ENCODE data around the gene MBNL1. TPM values are rescaled to one million over a fixed set of nuclear protein-coding genes. Genes with fewer than 3 reads are reported as not detected.

The MBNL1 gene
- total and polyA plus RNA-seq, 2 of the 4 experiments (the other 2 are of a cell fraction): 127 to 664 TPM

DNA sequence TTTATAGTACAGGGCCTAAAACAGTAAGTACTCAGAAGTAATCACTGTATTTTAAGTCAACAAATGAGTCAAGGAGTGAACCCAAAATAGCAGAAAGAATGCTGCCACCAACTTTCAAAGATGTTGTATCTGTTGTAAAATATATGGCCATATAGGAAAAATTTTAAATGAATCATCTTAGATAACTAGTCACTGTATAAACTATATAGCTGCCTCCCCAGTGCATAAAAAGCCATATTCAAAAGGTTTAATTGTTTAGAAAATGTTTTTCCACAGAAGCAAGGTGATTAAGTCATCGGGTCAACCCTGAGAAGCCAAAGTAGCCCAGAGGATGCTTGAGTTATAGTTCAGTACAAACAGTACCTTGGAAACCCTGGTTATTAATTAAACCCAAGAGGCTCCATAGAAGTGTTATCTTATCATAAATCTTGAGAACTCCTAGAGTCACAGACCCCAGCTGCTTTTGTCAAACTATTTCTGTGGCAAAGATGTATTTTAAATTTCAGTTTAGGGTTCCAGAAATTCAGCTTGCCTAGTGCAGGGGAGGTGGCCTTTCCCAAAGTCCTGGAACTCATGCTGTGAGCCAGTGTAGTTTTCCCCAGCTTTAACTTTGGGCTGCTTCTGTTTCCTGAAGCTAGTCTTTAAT lies 39.2 kb downstream of the MBNL1 start:
- TF ChIP-seq FOS (IDR thresholded peaks at IDR 0.05; ENCODE audit: low read depth, low read length): 0 out of 2 replicates have a peak, but pooled peaks have one; percentile 26
- TF ChIP-seq CTCF (conservative IDR thresholded peaks at IDR 0.05; ENCODE audit: low read depth, low read length): no peak
- peaks cover 9% of the 10 kb centered on the region; the same call in 1 of the 2 replicates for H3K9me1 ChIP-seq (ENCODE audit: insufficient read depth, low read length)
- peak overlapping the region in 1 of 2 experiments; percentile 18; a peak in 1 of 4 replicates for H4K8ac ChIP-seq (ENCODE audit: low read depth in 2 of 2, low read length in 2 of 2)
- no peak overlapping the region for H2AFZ ChIP-seq (replicated peaks; ENCODE audit: low read length, poor library complexity)
- H4K20me1 ChIP-seq (ENCODE audit: insufficient read depth, low read length): peaks cover 27% of the 10 kb centered on the region
- H2BK5ac ChIP-seq (ENCODE audit: low read depth, low read length, poor library complexity, severe bottlenecking): peak overlapping the region; percentile 72
- dilution Hi-C loops (cut with HindIII; ENCODE audit: low sequenced_read_pairs, unreplicated experiment): no loop called here
- ATAC-seq (ENCODE audit: low read depth): peak; percentile 30
- peak; percentile 66 for DNase-seq
- no peak overlapping the region for H3K4me3 ChIP-seq (ENCODE audit: insufficient read depth, low read depth, low read length)
- H3K18ac ChIP-seq (ENCODE audit: low read depth, low read length): peak overlapping the region; percentile 33; the same call in 1 of the 2 replicates
- ChIA-PET CTCF (no interaction called here), POLR2A (ENCODE audit: unreplicated experiment) (no interaction called here)
- peak overlapping the region; percentile 73 for H3K14ac ChIP-seq (replicated peaks; ENCODE audit: low read depth, low read length)
- H2BK15ac ChIP-seq (ENCODE audit: low read depth, low read length): no peak overlapping the region
- no peak overlapping the region; the same call in 1 of the 2 replicates for H3K27ac ChIP-seq (ENCODE audit: insufficient read depth, low read length)
- no peaks in the 10 kb centered on the region for H3K27me3 ChIP-seq (ENCODE audit: control insufficient read depth, insufficient read depth, low read length)
- peaks cover 11 to 49% of the 10 kb centered on the region in 2 experiments; a peak in 2 of 4 replicates for H3K79me1 ChIP-seq (ENCODE audit: low read depth in 1 of 2, low read length in 2 of 2)
- H2AK5ac ChIP-seq (ENCODE audit: low read depth, low read length): peak overlapping the region; percentile 77; the same call in 1 of the 2 replicates
- no peak overlapping the region for H4K5ac ChIP-seq (ENCODE audit: low read depth, low read length)
- no peak overlapping the region for H3K4me2 ChIP-seq (ENCODE audit: low read depth, low read length)
- intact Hi-C loops (cut with micrococcal nuclease): loop anchor here (10.0 kb wide), 1 partner anchor 137 kb away; no protein-coding TSS in a partner anchor
- peak overlapping the region; percentile 57 for H3K23ac ChIP-seq (ENCODE audit: low read depth, low read length)
- H3K4me1 ChIP-seq (ENCODE audit: control insufficient read depth, insufficient read depth, low read length): peaks cover 17% of the 10 kb centered on the region
- in situ Hi-C loops (cut with MboI; ENCODE audit: low sequenced_read_pairs): no loop called here
- BruUV-seq (replicated peaks): no TSS peak
- no peak overlapping the region for H4K91ac ChIP-seq (ENCODE audit: insufficient read depth, low read depth, low read length)
- peak overlapping the region; percentile 68; the same call in 1 of the 2 replicates for H3K4ac ChIP-seq (ENCODE audit: low read depth, low read length)
- no CpG with 5 or more reads among the region's 1 CpG for WGBS, 2 experiments (ENCODE audit: extremely low coverage in 2 of 2, insufficient read length in 1 of 2)
- no peaks in the 10 kb centered on the region for H3K9me3 ChIP-seq (ENCODE audit: control insufficient read depth, insufficient read depth, low read length)
- no peak overlapping the region for H2AK9ac ChIP-seq (replicated peaks; ENCODE audit: low read depth, low read length, poor library complexity)
- peak overlapping the region; percentile 71; the same call in 1 of the 2 replicates for H2BK20ac ChIP-seq (ENCODE audit: low read depth, low read length)
- no peak overlapping the region for H3K56ac ChIP-seq (ENCODE audit: extremely low read depth, insufficient read depth, low read length)
- H3K9ac ChIP-seq (ENCODE audit: low read depth, low read length): no peak overlapping the region
- peaks cover 1% of the 10 kb centered on the region; the same call in 1 of the 2 replicates for H3K36me3 ChIP-seq (ENCODE audit: control insufficient read depth, insufficient read depth, low read length)
- H2BK120ac ChIP-seq (ENCODE audit: low read depth, low read length): no peak overlapping the region
